ENCODE data around the gene PPP2R3B. TPM values are rescaled to one million over a fixed set of nuclear protein-coding genes. Genes with fewer than 3 reads are reported as not detected.
A peak's percentile ranks its signal among the peaks of the same experiment; 100 is the strongest.
"Not testable (repeated sequence)": the region's sequence is repeated elsewhere in the genome, so short reads cannot be mapped to it uniquely, and the experiment has no call there.

PPP2R3B gene
- total RNA-seq, 1 donor from 2014 or later, result 15.4 TPM

DNA sequence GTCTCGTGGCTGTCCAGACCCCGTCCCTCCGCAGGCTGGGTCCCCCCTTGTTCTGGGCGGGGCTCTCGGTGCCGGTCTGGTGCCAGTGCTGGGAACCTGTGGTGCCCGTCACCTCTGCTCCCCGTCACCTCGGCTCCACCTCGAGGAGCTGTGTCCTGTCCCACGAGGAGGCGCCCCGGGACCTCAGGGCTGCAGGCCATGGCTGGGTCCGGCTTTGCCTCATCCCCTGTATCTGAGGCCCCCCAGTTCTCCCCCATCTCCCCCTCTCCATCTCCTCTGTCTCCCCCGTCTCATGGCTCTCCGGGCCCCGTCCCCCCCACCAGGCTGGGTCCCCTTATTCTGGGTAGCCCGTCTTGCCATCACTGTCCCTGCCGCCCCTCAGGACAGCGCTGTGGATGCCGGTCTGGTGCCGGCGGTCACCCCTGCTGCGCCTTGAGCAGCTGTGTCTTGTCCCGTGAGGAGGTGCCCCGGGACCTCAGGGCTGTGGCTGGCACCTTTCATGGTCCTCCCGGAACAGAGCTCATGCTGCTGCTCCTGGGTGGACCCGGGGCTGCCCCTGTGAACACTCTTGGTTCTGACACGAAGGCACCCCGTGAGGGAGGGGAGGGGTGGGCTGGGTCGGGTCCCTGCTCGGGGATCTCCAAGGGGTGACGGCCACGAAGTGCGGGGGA is 54.7 kb downstream of the PPP2R3B start:
- Mint-ChIP-seq H3K4me1 (peaks cover 4% of the 10 kb centered on the region), H3K9me3 (no peaks in the 10 kb centered on the region), H3K36me3 (ENCODE audit: low read depth) (peaks cover 12% of the 10 kb centered on the region), H3K27me3 (no peaks in the 10 kb centered on the region), H3K27ac (no peak overlapping the region), H3K4me3 (no peak overlapping the region)
- ChIA-PET CTCF (no interaction called here), POLR2A (no interaction called here)
- ATAC-seq (ENCODE audit: low read depth) (no peak), DNase-seq (no peak)
- TF ChIP-seq CTCF (IDR thresholded peaks at IDR 0.05), result no peak
- intact Hi-C loops (cut with micrococcal nuclease), result no loop called here

- H3K27ac Mint-ChIP-seq, result no peak overlapping the region
- peaks cover 5% of the 10 kb centered on the region for H3K36me3 Mint-ChIP-seq (ENCODE audit: low read depth)
- H3K4me1 Mint-ChIP-seq, result peaks cover 4% of the 10 kb centered on the region
- no peak overlapping the region for H3K4me3 Mint-ChIP-seq
- peak; percentile 49 for ATAC-seq (ENCODE audit: low read depth)
- intact Hi-C loops (cut with micrococcal nuclease), result no loop called here
- ChIA-PET POLR2A (no interaction called here), CTCF (no interaction called here)
- H3K27me3 Mint-ChIP-seq, result no peaks in the 10 kb centered on the region
- H3K9me3 Mint-ChIP-seq, result no peaks in the 10 kb centered on the region
- DNase-seq, result no peak
- TF ChIP-seq CTCF (IDR thresholded peaks at IDR 0.05), result no peak
These were observed 55.4 kb downstream of the PPP2R3B start for GRCh38 chrX:331151-331824.

GRCh38 chrX:330726-331150 is 56.0 kb downstream of the PPP2R3B start:
- ATAC-seq (ENCODE audit: low read depth), result no peak

DNA sequence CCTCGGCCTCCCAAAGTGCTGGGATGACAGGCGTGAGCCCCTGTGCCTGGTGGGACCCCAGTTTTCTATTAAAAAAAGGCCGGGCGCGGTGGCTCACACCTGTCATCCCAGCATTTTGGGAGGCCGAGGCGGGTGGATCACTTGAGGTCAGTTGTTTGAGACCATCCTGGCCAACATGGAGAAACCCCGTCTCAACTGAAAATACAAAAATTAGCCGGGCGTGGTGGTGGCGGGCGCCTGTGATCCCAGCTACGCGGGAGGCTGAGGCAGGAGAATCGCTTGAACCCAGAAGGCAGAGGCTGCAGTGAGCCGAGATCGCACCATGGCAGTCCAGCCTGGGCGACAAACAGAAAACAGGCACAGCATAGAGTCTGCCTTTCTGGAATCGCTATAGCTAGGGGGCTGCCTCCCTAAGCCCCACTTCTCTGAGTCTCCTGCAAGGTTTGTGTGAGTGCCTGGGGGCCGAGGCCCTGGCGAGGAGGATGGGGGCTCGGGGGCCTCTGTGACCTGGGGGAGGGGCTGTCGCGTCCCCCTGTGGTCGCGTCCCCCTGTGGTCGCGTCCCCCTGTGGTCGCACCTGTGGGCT is 56.5 kb downstream of the PPP2R3B start:
- POLR2A ChIA-PET, CTCF ChIA-PET, H3K27me3 Mint-ChIP-seq: not testable (repeated sequence)

More at GRCh38 chrX:330726-331150, 56.0 kb downstream of the PPP2R3B start:
- H3K9me3 Mint-ChIP-seq, result no peaks in the 10 kb centered on the region
- no peak for DNase-seq
- H3K27ac Mint-ChIP-seq, result no peak overlapping the region
- ChIA-PET POLR2A (no interaction called here), CTCF (no interaction called here)
- H3K27me3 Mint-ChIP-seq, result no peaks in the 10 kb centered on the region
- peaks cover 3% of the 10 kb centered on the region for H3K36me3 Mint-ChIP-seq (ENCODE audit: low read depth)
- no peak overlapping the region for H3K4me3 Mint-ChIP-seq
- intact Hi-C loops (cut with micrococcal nuclease), result no loop called here
- TF ChIP-seq CTCF (IDR thresholded peaks at IDR 0.05), result no peak
- H3K4me1 Mint-ChIP-seq, result peaks cover 4% of the 10 kb centered on the region

DNA sequence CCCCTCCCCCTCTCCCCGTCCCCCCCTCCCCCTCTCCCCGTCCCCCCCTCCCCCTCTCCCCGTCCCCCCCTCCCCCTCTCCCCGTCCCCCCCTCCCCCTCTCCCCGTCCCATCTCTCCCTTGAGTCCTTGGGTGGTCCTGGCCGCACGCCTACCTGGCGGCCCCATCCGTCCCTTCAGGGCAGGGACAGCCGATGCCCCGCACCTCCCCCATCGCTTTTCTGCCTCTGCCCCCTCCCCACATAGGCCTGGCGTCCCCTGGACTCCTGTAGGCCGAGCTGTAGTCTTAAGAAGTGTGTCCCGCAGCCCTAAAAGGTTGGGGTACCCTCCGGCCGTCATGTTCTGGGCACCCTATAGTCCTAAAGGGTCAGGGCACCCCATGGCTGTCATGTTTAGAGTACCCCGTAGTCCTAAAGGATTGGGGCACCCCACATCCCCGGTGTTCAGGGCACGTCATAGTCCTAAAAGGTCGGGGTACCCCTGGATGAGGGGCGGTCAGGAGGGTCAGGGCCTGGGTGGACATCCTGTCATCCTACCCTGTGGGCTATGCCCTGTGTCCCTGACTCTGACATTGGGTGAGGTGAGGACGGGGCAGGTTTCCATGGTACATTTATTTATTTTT is 57.3 kb downstream of the PPP2R3B start:
- Mint-ChIP-seq H3K9me3 (no peaks in the 10 kb centered on the region), H3K4me1 (peaks cover 6% of the 10 kb centered on the region), H3K4me3 (no peak overlapping the region), H3K27me3 (peaks cover 2% of the 10 kb centered on the region), H3K27ac (no peak overlapping the region), H3K36me3 (ENCODE audit: low read depth) (no peaks in the 10 kb centered on the region)
- TF ChIP-seq CTCF (IDR thresholded peaks at IDR 0.05), result no peak
- no peak for ATAC-seq (ENCODE audit: low read depth)
- DNase-seq, result no peak
- intact Hi-C loops (cut with micrococcal nuclease), result no loop called here
- POLR2A ChIA-PET, result no interaction called here
- CTCF ChIA-PET, result no interaction called here

More for the DNA sequence above, 56.5 kb downstream of the PPP2R3B start:
- intact Hi-C loops (cut with micrococcal nuclease); H3K4me1 Mint-ChIP-seq; H3K9me3 Mint-ChIP-seq; H3K36me3 Mint-ChIP-seq (ENCODE audit: low read depth); H3K4me3 Mint-ChIP-seq; H3K27ac Mint-ChIP-seq; DNase-seq; ATAC-seq (ENCODE audit: low read depth): not testable (repeated sequence)

All from activated B cell treated with CpG ODN at 0.5 μM for 24 hours (primary cell).